Smooth muscle cell (in vitro differentiated cells): Measurements from ENCODE around the gene ANKS4B. TPM values are rescaled to one million over a fixed set of nuclear protein-coding genes. Genes with fewer than 3 reads are reported as not detected.
A peak's percentile ranks its signal among the peaks of the same experiment; 100 is the strongest.

Experiments used
- DNase-seq: peaks from one replicate; lab custom pipeline; 2025; ENCODE audit not compliant: unreplicated experiment; lab: John Stamatoyannopoulos, UW
- H2AFZ ChIP-seq: fragments of 200-600 bp; sonication (generic); 2 replicates; pipeline ENCODE4 v1.6.0; 2016; ENCODE audit warnings: antibody characterized with exemption, low read depth, mild to moderate bottlenecking
- H3F3A ChIP-seq: fragments of 200-600 bp; sonication (generic); 2 replicates; pipeline ENCODE4 v1.6.0; 2017; ENCODE audit warnings: antibody characterized with exemption, low read depth
- H3K27ac ChIP-seq: fragments of 200-600 bp; sonication (generic); 2 replicates; pipeline ENCODE4 v1.5.1; 2016; ENCODE audit warnings: low read depth, mild to moderate bottlenecking
- H3K27me3 ChIP-seq: fragments of 200-600 bp; sonication (generic); 2 replicates; pipeline ENCODE4 v1.6.1; 2016; ENCODE audit warnings: low read depth, mild to moderate bottlenecking
- H3K36me3 ChIP-seq: fragments of 200-600 bp; sonication (generic); 2 replicates; pipeline ENCODE4 v1.5.1; 2016; ENCODE audit warnings: low read depth
- H3K4me1 ChIP-seq: fragments of 200-600 bp; sonication (generic); 2 replicates; pipeline ENCODE4 v1.5.1; 2016; ENCODE audit warnings: low read depth
- H3K4me2 ChIP-seq: fragments of 200-600 bp; sonication (generic); 2 replicates; pipeline ENCODE4 v1.6.0; 2016; ENCODE audit warnings: mild to moderate bottlenecking
- H3K4me3 ChIP-seq: fragments of 200-600 bp; sonication (generic); 2 replicates; pipeline ENCODE4 v1.5.1; 2016; ENCODE audit warnings: mild to moderate bottlenecking
- H3K79me2 ChIP-seq: fragments of 200-600 bp; sonication (generic); 2 replicates; pipeline ENCODE4 v1.6.0; 2016; ENCODE audit warnings: low read depth, mild to moderate bottlenecking
- H3K9ac ChIP-seq: fragments of 200-600 bp; sonication (generic); 2 replicates; pipeline ENCODE4 v1.6.0; 2016; ENCODE audit warnings: low read depth
- H3K9me3 ChIP-seq: fragments of 200-600 bp; sonication (generic); replicated peaks from 2 replicates; pipeline ENCODE4 v1.5.1; 2016; ENCODE audit warnings: low read depth
- H4K20me1 ChIP-seq: fragments of 200-600 bp; sonication (generic); 2 replicates; pipeline ENCODE4 v1.6.0; 2016; ENCODE audit warnings: low read depth
- WGBS: methylation state at CpG from one replicate; pipeline ENCODE4 v1.1.7; 2016; ENCODE audit warnings: low lambda C conversion rate; 5-methylcytosine and 5-hydroxymethylcytosine counted together
- polyA plus RNA-seq: library from polyadenylated mRNA; unstranded; fragments of >200 nt; fragmentation: Nextera tagmentation; extraction: Ambion mirVana; gene quantifications from 2 replicates; pipeline ENCODE4 v1.2.1, GENCODE V29; 2016
- total RNA-seq: library from RNA; depleted of rRNA; stranded (reverse); fragments of >200 nt; gene quantifications from 2 replicates; pipeline ENCODE4 v1.2.3, GENCODE V29; 2014
- TF ChIP-seq, protein P1 (sequence below): fragments of 200-600 bp; sonication (generic); IDR thresholded peaks from 2 replicates; pipeline ENCODE4 v1.5.1; 2017; ENCODE audit warnings: borderline replicate concordance, mild to moderate bottlenecking, antibody characterized with exemption; ENCODE audit not compliant: insufficient read depth, poor library complexity, severe bottlenecking

Gene ANKS4B
- total and polyA plus RNA-seq, 2 experiments from 2014 or later: not detected

DNA sequence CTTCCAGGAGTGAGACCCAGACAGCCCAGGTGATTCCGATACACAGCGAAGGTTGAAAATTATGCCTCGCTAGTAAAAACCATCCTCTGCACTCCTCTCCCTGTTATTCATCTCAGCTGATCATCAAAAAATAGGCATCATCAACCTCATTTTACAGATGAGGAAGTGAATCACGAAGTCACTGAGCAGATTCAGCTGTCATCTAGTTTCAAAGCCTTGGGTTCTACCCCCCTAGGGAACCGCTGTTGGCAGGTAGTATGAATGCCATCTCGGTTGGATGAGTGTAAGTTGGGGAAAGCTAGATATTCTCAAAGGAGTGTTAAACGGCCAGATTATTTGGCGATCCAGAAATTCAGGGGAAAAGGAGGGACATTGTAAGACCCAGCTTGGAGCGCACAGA, 42.6 kb downstream of the ANKS4B start:
- no peak overlapping the region for H3K27ac ChIP-seq
- no peaks in the 10 kb centered on the region for H3F3A ChIP-seq
- H3K4me3 ChIP-seq: no peak overlapping the region
- H4K20me1 ChIP-seq: no peaks in the 10 kb centered on the region
- no peak for DNase-seq
- WGBS: 86% methylated on average over 9 of the region's 9 CpGs
- H3K9ac ChIP-seq: no peak overlapping the region
- H3K36me3 ChIP-seq: no peaks in the 10 kb centered on the region
- peaks cover 8% of the 10 kb centered on the region for H3K4me1 ChIP-seq
- H3K4me2 ChIP-seq: no peak overlapping the region
- no peak overlapping the region for H2AFZ ChIP-seq
- no peaks in the 10 kb centered on the region for H3K9me3 ChIP-seq
- TF ChIP-seq, protein P1, sequence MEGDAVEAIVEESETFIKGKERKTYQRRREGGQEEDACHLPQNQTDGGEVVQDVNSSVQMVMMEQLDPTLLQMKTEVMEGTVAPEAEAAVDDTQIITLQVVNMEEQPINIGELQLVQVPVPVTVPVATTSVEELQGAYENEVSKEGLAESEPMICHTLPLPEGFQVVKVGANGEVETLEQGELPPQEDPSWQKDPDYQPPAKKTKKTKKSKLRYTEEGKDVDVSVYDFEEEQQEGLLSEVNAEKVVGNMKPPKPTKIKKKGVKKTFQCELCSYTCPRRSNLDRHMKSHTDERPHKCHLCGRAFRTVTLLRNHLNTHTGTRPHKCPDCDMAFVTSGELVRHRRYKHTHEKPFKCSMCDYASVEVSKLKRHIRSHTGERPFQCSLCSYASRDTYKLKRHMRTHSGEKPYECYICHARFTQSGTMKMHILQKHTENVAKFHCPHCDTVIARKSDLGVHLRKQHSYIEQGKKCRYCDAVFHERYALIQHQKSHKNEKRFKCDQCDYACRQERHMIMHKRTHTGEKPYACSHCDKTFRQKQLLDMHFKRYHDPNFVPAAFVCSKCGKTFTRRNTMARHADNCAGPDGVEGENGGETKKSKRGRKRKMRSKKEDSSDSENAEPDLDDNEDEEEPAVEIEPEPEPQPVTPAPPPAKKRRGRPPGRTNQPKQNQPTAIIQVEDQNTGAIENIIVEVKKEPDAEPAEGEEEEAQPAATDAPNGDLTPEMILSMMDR: no peak
- peaks cover 44% of the 10 kb centered on the region for H3K27me3 ChIP-seq
- H3K79me2 ChIP-seq: no peaks in the 10 kb centered on the region

DNA sequence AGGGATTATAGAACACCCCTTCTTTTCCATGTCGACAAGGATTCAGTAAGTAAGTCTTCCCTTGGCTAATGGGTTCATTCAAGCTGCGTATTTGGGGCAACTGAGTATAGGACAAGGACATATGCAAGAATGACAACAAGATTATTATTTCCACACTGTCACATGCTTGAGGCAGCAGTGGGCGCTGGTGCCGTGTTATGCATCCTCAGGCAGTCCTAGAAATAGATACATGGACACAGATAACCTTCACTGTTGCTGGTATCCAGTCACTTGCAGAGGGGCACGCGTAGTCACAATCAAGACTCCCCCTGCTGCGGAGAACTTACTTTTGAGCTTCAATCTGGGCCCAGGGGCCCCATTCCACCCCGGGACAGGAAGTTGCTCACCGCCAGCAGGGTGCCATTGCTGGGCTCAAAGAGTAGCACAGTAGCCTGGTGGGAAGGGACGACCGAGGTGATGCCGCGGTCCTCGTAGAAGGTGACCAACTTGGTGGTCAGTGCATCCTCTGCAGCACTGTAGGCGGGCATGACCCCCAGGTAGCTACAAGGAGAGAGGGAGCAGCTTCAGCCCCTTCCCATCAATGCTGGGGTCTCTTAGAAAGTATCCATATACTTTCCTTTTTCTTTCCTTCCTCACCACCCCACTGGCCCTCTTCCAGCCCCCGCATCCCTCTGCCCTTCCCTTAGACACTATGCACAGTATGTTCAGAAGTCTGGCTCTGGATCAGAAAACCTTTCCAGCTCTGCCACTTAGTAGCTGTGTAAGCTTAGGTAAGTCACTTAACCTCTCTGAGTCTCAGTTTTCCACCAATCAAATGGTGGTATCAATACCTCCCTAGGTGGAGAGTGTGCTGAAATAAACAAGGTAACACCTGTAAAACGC, 43.8 kb downstream of the ANKS4B start:
- H3K4me1 ChIP-seq: peaks cover 8% of the 10 kb centered on the region
- H3K27me3 ChIP-seq: peaks cover 44% of the 10 kb centered on the region
- no peak overlapping the region for H3K27ac ChIP-seq
- no peaks in the 10 kb centered on the region for H3K79me2 ChIP-seq
- no peaks in the 10 kb centered on the region for H3F3A ChIP-seq
- TF ChIP-seq, protein P1: no peak
- H3K4me2 ChIP-seq: peak overlapping the region; percentile 88
- no peaks in the 10 kb centered on the region for H4K20me1 ChIP-seq
- DNase-seq: no peak
- no peak overlapping the region for H2AFZ ChIP-seq
- H3K4me3 ChIP-seq: peak overlapping the region; percentile 60
- 82% methylated on average over 17 of the region's 17 CpGs for WGBS
- no peaks in the 10 kb centered on the region for H3K36me3 ChIP-seq
- H3K9me3 ChIP-seq: no peaks in the 10 kb centered on the region
- H3K9ac ChIP-seq: no peak overlapping the region

DNA sequence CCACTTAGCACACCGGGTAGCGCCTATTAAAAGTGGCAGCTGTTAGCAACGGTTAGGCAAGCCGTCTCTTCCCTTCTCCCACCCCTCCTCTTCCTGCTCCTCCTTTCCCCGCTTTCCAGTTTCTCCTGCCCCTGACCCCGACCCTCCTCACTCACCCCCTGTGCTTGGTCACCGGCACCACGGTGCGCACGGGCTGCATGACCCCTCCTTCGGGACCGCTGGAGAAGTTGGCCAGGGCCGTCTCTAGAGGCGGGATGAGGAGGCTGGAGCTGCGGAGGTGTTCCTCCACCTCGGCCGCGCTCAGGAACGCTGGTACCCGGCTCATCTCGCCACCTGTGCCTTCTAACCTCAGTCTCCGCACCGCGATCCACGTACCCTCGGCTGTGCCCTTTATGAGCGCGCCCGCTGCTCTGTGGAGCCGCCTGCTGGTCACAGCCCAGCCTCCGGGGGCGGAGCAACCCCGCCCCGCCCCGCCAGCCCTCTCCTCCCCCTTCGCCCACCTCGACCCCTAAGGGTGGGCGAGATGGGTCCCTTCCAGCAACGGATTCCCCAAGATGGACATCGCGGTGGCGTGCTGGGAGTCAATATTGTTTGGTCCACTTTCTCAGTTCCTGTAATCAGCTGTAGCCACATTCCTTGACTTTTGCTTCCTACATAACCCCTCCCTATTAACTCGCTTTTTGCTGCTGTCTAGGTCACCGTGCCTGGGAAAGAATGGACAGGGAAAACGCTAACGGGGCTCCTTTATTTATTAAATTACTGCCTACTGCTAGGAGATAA, 44.6 kb downstream of the ANKS4B start, which contains the start of gene CRYM:
Gene CRYM (minus strand): TSS at position 364 of the 780 bp plus-strand sequence. CDS start 39 bp downstream, at position 325.
- no peaks in the 10 kb centered on the region for H3K9me3 ChIP-seq
- no peaks in the 10 kb centered on the region for H3K36me3 ChIP-seq
- WGBS: 3% methylated on average over 33 of the region's 46 CpGs
- peaks cover 44% of the 10 kb centered on the region for H3K27me3 ChIP-seq
- peak within 1 kb of the TSS; percentile 62 for H3K9ac ChIP-seq
- H3K4me1 ChIP-seq: peaks cover 8% of the 10 kb centered on the region
- peak; percentile 18 for DNase-seq
- H3K4me3 ChIP-seq: peak within 1 kb of the TSS; percentile 60
- no peak within 1 kb of the TSS for H3K27ac ChIP-seq
- no peaks in the 10 kb centered on the region for H3F3A ChIP-seq
- no peaks in the 10 kb centered on the region for H3K79me2 ChIP-seq
- H3K4me2 ChIP-seq: peak within 1 kb of the TSS; percentile 88
- H2AFZ ChIP-seq: peak within 1 kb of the TSS; percentile 90
- no peaks in the 10 kb centered on the region for H4K20me1 ChIP-seq
- TF ChIP-seq, protein P1: peak; percentile 71
